AG09319 (cell line): ENCODE data around the gene HOXA9.

ENCODE experiments used
- DNase-seq: peaks from one replicate; pipeline ENCODE4 v3.0.0-alpha.2; 2010; ENCODE audit warnings: low read depth; ENCODE audit errors: extremely low read depth
- TF ChIP-seq, protein P1 (sequence below): IDR thresholded peaks from 2 replicates; pipeline ENCODE4 v1.5.1; 2011; ENCODE audit warnings: low read depth, mild to moderate bottlenecking, inconsistent platforms, low read length, moderate library complexity

HOXA9 gene

DNA sequence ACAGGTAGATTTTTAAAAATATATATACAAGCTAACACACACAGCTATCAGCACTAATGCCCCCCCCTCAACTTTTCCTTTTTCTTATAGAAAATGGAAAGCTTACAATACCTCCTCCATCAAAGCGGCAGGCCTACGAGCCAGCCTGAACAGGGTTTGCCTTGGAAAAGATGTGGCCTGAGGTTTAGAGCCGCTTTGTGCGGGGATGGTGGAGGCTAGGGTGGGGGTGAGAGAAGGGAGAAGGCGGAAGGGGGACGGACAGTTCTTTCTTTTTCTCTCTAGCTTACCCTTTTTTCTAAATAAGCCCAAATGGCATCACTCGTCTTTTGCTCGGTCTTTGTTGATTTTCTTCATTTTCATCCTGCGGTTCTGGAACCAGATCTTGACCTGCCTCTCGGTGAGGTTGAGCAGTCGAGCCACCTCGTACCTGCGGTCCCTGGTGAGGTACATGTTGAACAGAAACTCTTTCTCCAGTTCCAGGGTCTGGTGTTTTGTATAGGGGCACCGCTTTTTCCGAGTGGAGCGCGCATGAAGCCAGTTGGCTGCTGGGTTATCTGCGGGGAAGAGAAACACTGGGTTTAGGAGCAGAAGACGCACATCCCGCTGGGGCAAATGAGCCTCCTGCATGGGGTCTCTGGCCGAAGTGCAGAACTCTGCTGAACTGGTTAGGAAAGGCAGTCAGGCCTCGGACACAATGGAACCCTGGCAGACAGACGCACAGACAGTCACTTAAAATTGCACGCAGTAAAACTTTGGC is 1.9 kb downstream of the HOXA9 start:
- DNase-seq: no peak
- TF ChIP-seq, protein P1, sequence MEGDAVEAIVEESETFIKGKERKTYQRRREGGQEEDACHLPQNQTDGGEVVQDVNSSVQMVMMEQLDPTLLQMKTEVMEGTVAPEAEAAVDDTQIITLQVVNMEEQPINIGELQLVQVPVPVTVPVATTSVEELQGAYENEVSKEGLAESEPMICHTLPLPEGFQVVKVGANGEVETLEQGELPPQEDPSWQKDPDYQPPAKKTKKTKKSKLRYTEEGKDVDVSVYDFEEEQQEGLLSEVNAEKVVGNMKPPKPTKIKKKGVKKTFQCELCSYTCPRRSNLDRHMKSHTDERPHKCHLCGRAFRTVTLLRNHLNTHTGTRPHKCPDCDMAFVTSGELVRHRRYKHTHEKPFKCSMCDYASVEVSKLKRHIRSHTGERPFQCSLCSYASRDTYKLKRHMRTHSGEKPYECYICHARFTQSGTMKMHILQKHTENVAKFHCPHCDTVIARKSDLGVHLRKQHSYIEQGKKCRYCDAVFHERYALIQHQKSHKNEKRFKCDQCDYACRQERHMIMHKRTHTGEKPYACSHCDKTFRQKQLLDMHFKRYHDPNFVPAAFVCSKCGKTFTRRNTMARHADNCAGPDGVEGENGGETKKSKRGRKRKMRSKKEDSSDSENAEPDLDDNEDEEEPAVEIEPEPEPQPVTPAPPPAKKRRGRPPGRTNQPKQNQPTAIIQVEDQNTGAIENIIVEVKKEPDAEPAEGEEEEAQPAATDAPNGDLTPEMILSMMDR: no peak

DNA sequence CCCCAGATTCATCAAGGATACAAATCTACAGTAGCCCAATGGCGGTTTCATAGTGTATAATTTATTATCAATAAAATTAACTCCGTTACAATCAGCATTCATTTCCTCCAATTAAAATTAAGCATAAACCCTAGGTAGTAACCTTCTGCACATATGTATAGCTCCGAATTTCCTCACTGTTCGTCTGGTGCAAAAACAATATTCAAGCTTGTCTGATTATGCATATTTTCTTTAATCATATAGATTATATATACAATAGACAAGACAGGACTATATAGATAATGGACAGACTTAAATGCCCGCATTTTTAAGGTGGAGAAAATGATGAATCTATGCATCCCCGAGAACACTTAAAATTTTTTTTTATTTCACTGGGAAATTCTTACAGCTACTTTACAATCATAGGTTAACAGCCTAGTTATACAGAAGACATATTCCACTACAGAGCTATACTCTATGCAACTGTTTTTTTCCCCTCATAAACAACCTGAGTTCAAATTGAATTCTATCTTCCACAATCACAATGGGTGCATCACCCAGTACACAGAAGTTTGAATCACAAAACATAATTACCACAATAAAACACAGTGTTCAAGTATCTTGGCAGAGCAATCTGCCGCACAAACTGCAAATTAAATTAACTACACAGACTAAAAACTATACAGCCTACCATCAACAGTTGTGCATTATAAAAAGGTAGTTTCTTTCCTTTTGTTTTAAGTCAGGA is 2.6 kb downstream of the HOXA9 start:
- DNase-seq: no peak
- TF ChIP-seq, protein P1: no peak

DNA sequence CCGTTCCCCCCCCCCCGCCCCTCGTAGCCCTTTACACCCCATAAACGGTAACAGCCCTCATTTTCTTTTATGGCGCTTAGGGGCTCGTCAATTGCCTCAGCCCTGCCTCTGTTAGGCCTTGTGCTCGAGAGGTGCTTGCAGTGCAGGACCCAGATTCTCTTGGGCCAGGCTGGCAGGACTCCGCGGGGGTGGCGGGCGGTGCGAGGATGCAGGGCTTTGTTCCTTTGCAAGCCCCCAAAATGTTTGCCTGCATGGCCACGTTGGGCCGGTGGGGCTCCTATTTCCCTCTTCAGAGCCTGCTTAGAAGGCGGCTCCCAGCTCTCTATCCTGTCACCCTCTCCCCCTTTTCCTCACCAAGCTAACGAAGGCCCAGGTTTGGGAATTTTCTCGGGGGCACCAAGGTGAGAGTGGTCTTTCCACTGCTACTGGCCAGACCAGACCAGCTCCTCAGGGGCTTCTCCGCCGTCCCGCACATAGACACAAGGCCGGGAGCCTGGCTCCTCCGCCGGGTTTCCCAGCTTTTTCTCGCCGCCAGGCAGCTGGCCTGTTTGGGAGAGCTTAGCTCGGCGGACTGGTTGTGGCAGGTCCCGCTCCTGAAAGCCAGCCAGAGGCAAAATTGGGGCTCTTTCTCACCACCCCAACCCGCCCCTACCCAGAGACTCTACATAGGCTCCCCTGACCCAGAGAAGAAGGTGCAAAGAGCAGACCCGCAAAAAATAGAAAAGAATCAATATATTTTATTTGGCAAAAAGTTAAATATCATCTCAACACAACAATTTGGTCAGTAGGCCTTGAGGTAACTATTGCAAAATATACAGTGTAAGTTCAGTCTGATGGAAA is 3.4 kb downstream of the HOXA9 start:
- TF ChIP-seq, protein P1: no peak
- DNase-seq: no peak

DNA sequence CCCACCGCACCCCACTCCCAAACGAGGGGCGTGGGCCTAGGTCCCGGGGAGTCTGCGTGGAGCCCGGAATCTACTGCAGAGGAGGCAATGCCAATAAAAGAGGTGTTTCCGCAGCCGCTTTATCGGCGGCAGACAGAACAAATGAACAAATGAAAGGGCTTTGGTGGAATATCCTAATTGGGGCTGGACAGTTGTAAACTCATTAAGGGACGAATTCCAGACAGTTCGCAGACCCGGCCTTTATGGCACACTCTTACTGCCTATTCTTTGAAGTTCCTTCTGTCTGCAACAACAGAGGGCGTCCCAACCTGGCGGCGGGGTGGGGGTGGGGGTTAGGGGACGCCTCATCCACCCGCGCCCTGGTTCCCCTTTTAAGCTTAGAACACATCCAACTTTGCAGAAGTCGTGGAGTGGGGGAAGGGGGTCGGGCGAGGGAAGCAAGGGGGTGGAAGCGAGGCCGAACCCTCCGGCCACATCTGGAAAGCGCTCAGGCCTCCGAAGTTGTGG is 4.1 kb downstream of the HOXA9 start:
- no peak for DNase-seq
- TF ChIP-seq, protein P1: no peak

DNA sequence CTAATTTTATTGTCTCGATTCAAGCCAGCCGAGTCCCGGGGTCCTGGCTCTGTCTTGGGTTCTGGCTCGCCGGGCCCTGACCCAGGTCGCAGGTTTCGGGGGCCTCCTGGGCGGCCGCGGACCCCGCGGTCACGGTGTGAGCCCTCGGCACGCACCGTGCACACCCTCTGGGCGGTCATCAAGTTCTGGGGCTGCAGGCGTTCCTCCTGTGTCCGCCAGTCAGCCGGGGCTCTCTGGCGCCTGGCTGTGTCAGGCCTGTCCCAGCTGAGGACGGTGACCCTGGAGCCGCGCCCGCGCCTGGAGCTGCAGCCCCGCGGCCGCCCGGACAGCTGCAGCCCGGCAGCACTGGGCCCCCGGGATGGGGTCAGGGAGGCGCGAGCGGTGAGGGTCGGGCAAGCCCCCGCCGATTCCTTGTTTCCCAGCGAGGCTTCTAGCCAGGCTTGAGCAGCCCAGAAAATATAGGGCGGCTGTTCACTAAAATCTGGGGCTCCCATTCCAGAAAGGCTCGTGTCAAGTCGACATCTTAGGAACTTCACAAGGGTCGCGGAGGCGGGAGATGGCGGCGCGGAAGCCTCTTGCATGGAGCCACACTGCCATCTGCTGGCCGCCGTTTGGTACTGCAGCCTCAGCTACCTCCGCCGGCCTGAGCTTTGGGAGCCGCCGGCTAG is 4.7 kb downstream of the HOXA9 start:
- DNase-seq: peak; percentile 48
- TF ChIP-seq, protein P1: peak; percentile 95

DNA sequence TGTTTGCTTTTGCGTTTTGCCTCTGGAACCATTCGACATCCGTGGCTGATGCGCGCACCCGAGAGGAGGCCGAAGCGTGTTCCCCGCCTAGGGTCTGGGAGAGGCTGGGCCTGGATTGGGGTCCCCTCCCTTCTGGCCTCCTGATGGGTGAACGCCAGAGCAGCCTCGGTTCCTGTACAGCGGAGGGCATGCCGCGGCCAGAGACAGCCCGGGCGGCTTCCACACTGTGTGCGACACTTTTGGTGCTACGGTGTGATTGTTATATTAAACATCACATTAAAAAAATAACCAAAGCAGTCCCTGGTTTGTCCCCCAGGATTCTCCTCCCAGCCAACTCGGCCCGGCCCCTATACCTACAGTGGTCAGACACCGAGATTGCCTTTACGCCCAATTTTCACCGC is 5.2 kb downstream of the HOXA9 start:
- TF ChIP-seq, protein P1: no peak
- no peak for DNase-seq
